Nephron progenitor cell (in vitro differentiated cells): ENCODE measurements around the gene HPCAL1.
A peak's percentile ranks its signal among the peaks of the same experiment; 100 is the strongest.

Source experiments
- DNase-seq: peaks from one replicate; pipeline ENCODE4 v3.0.0; 2021
- H3K27ac Mint-ChIP-seq: 2 replicates; pipeline ENCODE4 v1.8.0; 2021; ENCODE audit warnings: mild to moderate bottlenecking, moderate library complexity, mixed read lengths
- H3K27me3 Mint-ChIP-seq: 2 replicates; pipeline ENCODE4 v1.8.0; 2021; ENCODE audit warnings: mild to moderate bottlenecking, low read depth, mixed read lengths; ENCODE audit not compliant: poor library complexity
- H3K36me3 Mint-ChIP-seq: 2 replicates; pipeline ENCODE4 v1.8.0; 2021; ENCODE audit warnings: low read depth, mixed read lengths
- H3K4me1 Mint-ChIP-seq: 2 replicates; pipeline ENCODE4 v1.8.0; 2021; ENCODE audit warnings: mixed read lengths
- H3K4me3 Mint-ChIP-seq: 2 replicates; pipeline ENCODE4 v1.8.0; 2021; ENCODE audit warnings: mild to moderate bottlenecking, moderate library complexity, mixed read lengths
- H3K9me3 Mint-ChIP-seq: 2 replicates; pipeline ENCODE4 v1.8.0; 2021; ENCODE audit warnings: mild to moderate bottlenecking, moderate library complexity, mixed read lengths
- TF ChIP-seq, protein P1 (sequence below): fragments of 200-600 bp; sonication (generic); IDR thresholded peaks from 2 replicates; pipeline ENCODE4 v1.5.0; 2021; ENCODE audit warnings: antibody characterized with exemption

The HPCAL1 gene

GRCh38 chr2:10422732-10423399, 120.2 kb downstream of the HPCAL1 start:
- Mint-ChIP-seq H3K36me3 (no peaks in the 10 kb centered on the region), H3K27ac (no peak overlapping the region)

GRCh38 chr2:10423400-10423774, 120.7 kb downstream of the HPCAL1 start:
- TF ChIP-seq, protein P1, sequence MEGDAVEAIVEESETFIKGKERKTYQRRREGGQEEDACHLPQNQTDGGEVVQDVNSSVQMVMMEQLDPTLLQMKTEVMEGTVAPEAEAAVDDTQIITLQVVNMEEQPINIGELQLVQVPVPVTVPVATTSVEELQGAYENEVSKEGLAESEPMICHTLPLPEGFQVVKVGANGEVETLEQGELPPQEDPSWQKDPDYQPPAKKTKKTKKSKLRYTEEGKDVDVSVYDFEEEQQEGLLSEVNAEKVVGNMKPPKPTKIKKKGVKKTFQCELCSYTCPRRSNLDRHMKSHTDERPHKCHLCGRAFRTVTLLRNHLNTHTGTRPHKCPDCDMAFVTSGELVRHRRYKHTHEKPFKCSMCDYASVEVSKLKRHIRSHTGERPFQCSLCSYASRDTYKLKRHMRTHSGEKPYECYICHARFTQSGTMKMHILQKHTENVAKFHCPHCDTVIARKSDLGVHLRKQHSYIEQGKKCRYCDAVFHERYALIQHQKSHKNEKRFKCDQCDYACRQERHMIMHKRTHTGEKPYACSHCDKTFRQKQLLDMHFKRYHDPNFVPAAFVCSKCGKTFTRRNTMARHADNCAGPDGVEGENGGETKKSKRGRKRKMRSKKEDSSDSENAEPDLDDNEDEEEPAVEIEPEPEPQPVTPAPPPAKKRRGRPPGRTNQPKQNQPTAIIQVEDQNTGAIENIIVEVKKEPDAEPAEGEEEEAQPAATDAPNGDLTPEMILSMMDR, result no peak
- no peaks in the 10 kb centered on the region for H3K36me3 Mint-ChIP-seq
- H3K4me1 Mint-ChIP-seq, result peaks cover 30% of the 10 kb centered on the region
- H3K27ac Mint-ChIP-seq, result no peak overlapping the region
- no peak for DNase-seq
- no peak overlapping the region for H3K4me3 Mint-ChIP-seq
- H3K9me3 Mint-ChIP-seq, result no peaks in the 10 kb centered on the region
- peaks cover 15% of the 10 kb centered on the region for H3K27me3 Mint-ChIP-seq

More at GRCh38 chr2:10422732-10423399, 120.2 kb downstream of the HPCAL1 start:
- no peak for DNase-seq
- Mint-ChIP-seq H3K27me3 (peaks cover 15% of the 10 kb centered on the region), H3K4me3 (no peak overlapping the region), H3K9me3 (no peaks in the 10 kb centered on the region), H3K4me1 (peaks cover 31% of the 10 kb centered on the region)
- TF ChIP-seq, protein P1, result no peak

GRCh38 chr2:10424051-10424450, 121.3 kb downstream of the HPCAL1 start:
- no peaks in the 10 kb centered on the region for H3K36me3 Mint-ChIP-seq
- H3K27me3 Mint-ChIP-seq, result peaks cover 15% of the 10 kb centered on the region
- TF ChIP-seq, protein P1, result no peak
- H3K4me3 Mint-ChIP-seq, result no peak overlapping the region
- peaks cover 26% of the 10 kb centered on the region for H3K4me1 Mint-ChIP-seq
- peak overlapping the region; percentile 36 for H3K27ac Mint-ChIP-seq
- DNase-seq, result no peak
- H3K9me3 Mint-ChIP-seq, result no peaks in the 10 kb centered on the region

DNA sequence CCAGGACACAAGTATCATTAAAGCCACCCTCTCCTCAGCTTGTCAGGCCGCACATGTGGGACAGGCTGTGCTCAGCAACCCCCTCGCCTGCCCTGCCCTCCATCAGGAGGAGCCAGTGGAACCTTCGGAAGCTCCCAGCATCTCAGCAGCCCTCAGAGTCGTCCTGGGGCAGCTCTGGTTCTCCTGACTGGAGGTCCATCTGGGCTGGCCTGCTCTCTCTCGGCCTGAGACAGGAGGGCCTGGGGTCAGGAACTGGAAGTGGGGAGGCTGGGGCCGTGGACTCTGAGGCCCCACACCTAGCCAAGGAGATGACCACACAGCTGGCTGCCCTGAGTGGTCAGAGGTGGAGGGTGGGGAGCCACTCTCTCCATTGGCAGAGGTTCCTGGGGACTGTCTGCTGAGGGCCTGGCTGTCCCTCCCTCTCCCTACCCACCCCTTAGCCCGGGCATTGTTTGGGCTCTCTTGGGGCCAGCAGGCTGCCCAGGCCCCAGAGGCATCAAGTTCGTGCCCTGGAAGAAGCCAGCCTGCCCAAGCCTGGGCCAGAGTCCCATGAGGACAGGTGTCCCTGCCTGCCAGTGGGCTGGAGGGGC, 122.3 kb downstream of the HPCAL1 start:
- DNase-seq, result no peak
- Mint-ChIP-seq H3K36me3 (no peaks in the 10 kb centered on the region), H3K27me3 (peaks cover 9% of the 10 kb centered on the region), H3K4me1 (peaks cover 26% of the 10 kb centered on the region), H3K9me3 (no peaks in the 10 kb centered on the region), H3K27ac (no peak overlapping the region), H3K4me3 (no peak overlapping the region)
- TF ChIP-seq, protein P1, result no peak

- Mint-ChIP-seq H3K9me3 (no peaks in the 10 kb centered on the region), H3K27me3 (peaks cover 11% of the 10 kb centered on the region), H3K4me1 (peaks cover 26% of the 10 kb centered on the region), H3K36me3 (no peaks in the 10 kb centered on the region), H3K27ac (no peak overlapping the region), H3K4me3 (no peak overlapping the region)
- no peak for DNase-seq
- TF ChIP-seq, protein P1, result no peak
These were observed 123.0 kb downstream of the HPCAL1 start for GRCh38 chr2:10425699-10426098.
